Esophagus muscularis mucosa (tissue), 4 donors: ENCODE results near the gene MYCT1. TPM values are rescaled to one million over a fixed set of nuclear protein-coding genes. Genes with fewer than 3 reads are reported as not detected.

Experiments
- DNase-seq: peaks from one replicate; pipeline ENCODE4 v3.0.0-alpha.2; 2017; ENCODE audit errors: extremely low spot score
- H3K27ac ChIP-seq, 4 donors: fragments of 200-600 bp; sonication (generic); replicated peaks in 1 of 4; 1 replicate in 3 of 4; 2 replicates in 1 of 4; pipeline ENCODE4 v1.5.1; 2016 to 2019; ENCODE audit warnings: mild to moderate bottlenecking in 1 of 4
- H3K27me3 ChIP-seq, 4 donors: fragments of 200-600 bp; sonication (generic); one replicate each; pipeline versions ENCODE4 v1.5.1 to v1.6.0; 2016 to 2019
- H3K36me3 ChIP-seq, 4 donors: fragments of 200-600 bp; sonication (generic); one replicate each; pipeline ENCODE4 v1.5.1; 2016 to 2019
- H3K4me1 ChIP-seq, 4 donors: fragments of 200-600 bp; sonication (generic); one replicate each; pipeline ENCODE4 v1.5.1; 2016 to 2019
- H3K4me3 ChIP-seq, 4 donors: fragments of 200-600 bp; sonication (generic); 1 replicate in 2 of 4; 2 replicates in 2 of 4; pipeline ENCODE4 v1.5.1; 2016 to 2019; ENCODE audit warnings: mild to moderate bottlenecking in 4 of 4, moderate library complexity in 1 of 4
- H3K9me3 ChIP-seq, 4 donors: fragments of 200-600 bp; sonication (generic); 1 replicate in 3 of 4; 2 replicates in 1 of 4; pipeline ENCODE4 v1.5.1; 2016 to 2019
- EP300 ChIP-seq: sonication (generic); formaldehyde crosslinking; IDR thresholded peaks from one replicate; pipeline ENCODE4 v1.6.1; 2017; ENCODE audit warnings: antibody characterized with exemption
- POLR2A ChIP-seq: fragments of 450-650 bp; IDR thresholded peaks from one replicate; pipeline ENCODE4 v1.6.1; 2017; ENCODE audit warnings: antibody characterized with exemption, moderate library complexity, mild to moderate bottlenecking, low read depth
- POLR2AphosphoS5 ChIP-seq, 2 donors: sonication (generic); formaldehyde crosslinking; IDR thresholded peaks; one replicate each; pipeline ENCODE4 v1.6.1; 2017; ENCODE audit warnings: antibody characterized with exemption in 2 of 2
- WGBS: methylation state at CpG from one replicate; pipeline ENCODE4 v1.1.5; 2018; 5-methylcytosine and 5-hydroxymethylcytosine counted together
- intact Hi-C: fragments of 100-400 bp; cut with DNase I; formaldehyde crosslinking; loops from one replicate; pipeline ENCODE4 v1.15.1; 2023
- total RNA-seq, 4 donors: library from RNA; depleted of rRNA; stranded (reverse); fragments of >200 nt; gene quantifications; one replicate each; pipeline versions ENCODE4 v1.1.0 to v1.2.1, GENCODE V29; 2016
- TF ChIP-seq, protein P1 (sequence below), 3 experiments: fragments of 200-600 bp in 2 of 3; fragments of 450-650 bp in 1 of 3; sonication (generic) in 2 of 3; IDR thresholded peaks; one replicate each; pipeline ENCODE4 v1.5.1; 2017 to 2019; ENCODE audit warnings: antibody characterized with exemption in 3 of 3, mild to moderate bottlenecking in 2 of 3, moderate library complexity in 1 of 3

MYCT1 gene
- total RNA-seq, 4 donors from 2014 or later = 7.5 to 13.3 (median 10.6) TPM

DNA sequence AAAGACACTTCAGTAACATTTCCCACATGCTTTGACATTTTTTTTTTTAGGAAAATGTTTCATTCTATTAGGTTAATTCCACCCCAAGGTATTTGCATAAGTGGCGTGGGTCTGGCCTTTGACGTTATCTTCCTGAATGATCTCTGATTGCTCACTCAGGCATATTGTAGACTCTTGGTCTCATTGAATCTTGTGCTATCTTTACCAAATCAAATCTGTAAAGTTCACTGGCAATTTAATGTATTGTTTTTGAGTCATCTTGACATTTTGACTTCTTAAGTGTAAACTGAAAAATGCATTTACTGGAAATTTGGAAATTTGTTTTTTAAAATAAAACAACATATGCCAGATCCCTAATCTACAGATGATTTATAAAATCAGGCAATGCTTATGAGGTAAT is 36.9 kb downstream of the MYCT1 start:
- H3K36me3 ChIP-seq = no peaks in the 10 kb centered on the region
- H3K9me3 ChIP-seq = peaks cover 0 to 9% (median 2%) of the 10 kb centered on the region in 4 donors
- no peak overlapping the region for H3K4me3 ChIP-seq
- TF ChIP-seq POLR2AphosphoS5 (IDR thresholded peaks at IDR 0.05) (no peak), EP300 (no peak), POLR2A (no peak)
- TF ChIP-seq, protein P1, sequence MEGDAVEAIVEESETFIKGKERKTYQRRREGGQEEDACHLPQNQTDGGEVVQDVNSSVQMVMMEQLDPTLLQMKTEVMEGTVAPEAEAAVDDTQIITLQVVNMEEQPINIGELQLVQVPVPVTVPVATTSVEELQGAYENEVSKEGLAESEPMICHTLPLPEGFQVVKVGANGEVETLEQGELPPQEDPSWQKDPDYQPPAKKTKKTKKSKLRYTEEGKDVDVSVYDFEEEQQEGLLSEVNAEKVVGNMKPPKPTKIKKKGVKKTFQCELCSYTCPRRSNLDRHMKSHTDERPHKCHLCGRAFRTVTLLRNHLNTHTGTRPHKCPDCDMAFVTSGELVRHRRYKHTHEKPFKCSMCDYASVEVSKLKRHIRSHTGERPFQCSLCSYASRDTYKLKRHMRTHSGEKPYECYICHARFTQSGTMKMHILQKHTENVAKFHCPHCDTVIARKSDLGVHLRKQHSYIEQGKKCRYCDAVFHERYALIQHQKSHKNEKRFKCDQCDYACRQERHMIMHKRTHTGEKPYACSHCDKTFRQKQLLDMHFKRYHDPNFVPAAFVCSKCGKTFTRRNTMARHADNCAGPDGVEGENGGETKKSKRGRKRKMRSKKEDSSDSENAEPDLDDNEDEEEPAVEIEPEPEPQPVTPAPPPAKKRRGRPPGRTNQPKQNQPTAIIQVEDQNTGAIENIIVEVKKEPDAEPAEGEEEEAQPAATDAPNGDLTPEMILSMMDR (IDR thresholded peaks at IDR 0.05) = no peak
- H3K27ac ChIP-seq = no peak overlapping the region
- no peaks in the 10 kb centered on the region for H3K4me1 ChIP-seq
- no peaks in the 10 kb centered on the region for H3K27me3 ChIP-seq
- WGBS = 79% methylated on average over 2 of the region's 2 CpGs
- intact Hi-C loops = no loop called here
- DNase-seq = no peak

DNA sequence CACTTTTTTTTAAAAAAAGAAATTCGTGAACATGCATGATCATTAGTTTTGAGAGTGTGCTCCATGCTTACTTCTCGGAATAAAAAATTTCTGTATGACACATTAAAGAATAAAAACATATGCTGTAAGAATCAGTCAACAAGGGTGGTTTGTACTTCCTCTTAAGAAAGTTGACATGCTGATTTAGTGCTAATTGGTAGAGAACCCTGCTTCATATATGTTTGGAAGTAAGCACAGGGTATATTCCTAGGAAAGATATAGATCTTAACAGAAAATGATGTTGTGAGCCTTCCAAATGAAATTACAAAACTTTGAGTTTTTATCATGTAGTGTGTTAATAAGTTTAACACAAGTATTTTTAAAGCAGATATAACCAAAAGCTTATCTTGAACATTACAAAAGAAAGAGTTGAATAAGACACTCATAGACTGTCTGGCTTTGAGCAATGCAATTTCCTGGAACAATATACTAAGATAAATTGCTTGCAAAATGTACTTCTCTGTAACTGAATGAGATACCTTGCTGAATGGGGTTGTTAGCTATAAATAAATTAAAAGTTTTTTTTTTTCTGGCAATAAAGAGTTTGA is 39.1 kb downstream of the MYCT1 start:
- no peak overlapping the region for H3K27ac ChIP-seq
- H3K36me3 ChIP-seq = no peaks in the 10 kb centered on the region
- no peak for DNase-seq
- H3K27me3 ChIP-seq = no peaks in the 10 kb centered on the region
- H3K9me3 ChIP-seq = peaks cover 0 to 9% (median 2%) of the 10 kb centered on the region in 4 donors
- TF ChIP-seq, protein P1 (IDR thresholded peaks at IDR 0.05) = no peak
- TF ChIP-seq POLR2AphosphoS5 (IDR thresholded peaks at IDR 0.05) = no peak
- no peak for TF ChIP-seq POLR2A
- no peak for TF ChIP-seq EP300
- H3K4me1 ChIP-seq = no peaks in the 10 kb centered on the region
- WGBS = 58% methylated on average over 2 of the region's 2 CpGs
- intact Hi-C loops = no loop called here
- no peak overlapping the region for H3K4me3 ChIP-seq

DNA sequence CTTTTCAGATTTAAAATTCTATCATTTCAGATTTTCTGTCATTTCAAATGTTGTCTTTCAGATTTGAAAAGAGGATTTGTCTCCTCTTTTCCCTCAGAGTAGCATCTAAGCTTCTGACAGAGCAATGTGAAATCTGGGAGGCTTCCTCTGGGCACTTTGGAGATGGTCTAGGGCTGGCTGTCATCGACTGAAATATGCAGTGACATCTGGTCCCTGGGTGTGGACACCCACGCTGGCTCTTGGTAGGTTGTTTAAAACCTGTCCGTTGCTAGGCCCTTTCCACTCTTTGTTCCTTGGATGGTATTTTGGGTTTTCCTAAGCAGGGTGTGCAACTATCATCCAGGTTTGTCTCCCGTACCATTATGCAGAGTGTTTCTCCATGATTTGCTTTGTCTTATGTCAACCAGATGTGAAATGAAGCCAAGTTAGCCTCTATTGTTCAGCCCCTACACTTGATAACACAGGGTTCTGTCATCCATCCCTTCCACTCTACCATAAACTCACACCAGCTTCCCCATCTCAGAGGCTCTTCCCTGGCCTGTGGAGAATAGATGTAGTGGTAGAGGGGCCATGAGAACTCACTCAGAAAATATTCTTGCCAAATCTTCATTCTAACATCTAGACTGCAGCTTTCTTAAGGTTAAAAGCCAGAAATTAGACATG is 47.9 kb downstream of the MYCT1 start:
- WGBS = 78% methylated on average over 4 of the region's 4 CpGs
- H3K27me3 ChIP-seq = no peaks in the 10 kb centered on the region
- intact Hi-C loops = no loop called here

DNA sequence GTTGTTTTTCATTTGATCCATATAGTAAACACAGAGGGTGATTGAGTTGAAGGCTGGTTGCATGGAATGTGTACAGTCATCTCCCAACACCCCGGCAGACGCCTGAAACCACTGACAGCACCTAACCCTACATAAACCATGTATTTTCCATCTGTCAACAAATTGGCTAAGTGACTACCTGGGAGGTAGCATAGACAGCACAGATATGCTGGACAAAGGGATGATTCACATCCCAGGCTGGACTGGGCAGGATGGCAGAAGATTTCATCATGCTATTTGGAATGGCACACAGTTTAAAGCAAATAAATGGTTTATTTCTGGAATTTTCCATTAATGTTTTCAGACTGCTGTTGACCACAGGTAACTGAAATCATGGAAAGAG is 48.5 kb downstream of the MYCT1 start:
- intact Hi-C loops = no loop called here
- 63% methylated on average over 2 of the region's 2 CpGs for WGBS
- no peak overlapping the region for H3K27ac ChIP-seq
- no peak for TF ChIP-seq EP300
- TF ChIP-seq POLR2AphosphoS5 (IDR thresholded peaks at IDR 0.05) = no peak
- TF ChIP-seq, protein P1 (IDR thresholded peaks at IDR 0.05) = no peak
- TF ChIP-seq POLR2A = no peak
- no peak for DNase-seq
- no peaks in the 10 kb centered on the region for H3K9me3 ChIP-seq
- no peaks in the 10 kb centered on the region for H3K36me3 ChIP-seq
- no peak overlapping the region for H3K4me3 ChIP-seq
- H3K4me1 ChIP-seq = no peaks in the 10 kb centered on the region
- H3K27me3 ChIP-seq = no peaks in the 10 kb centered on the region

More for the DNA sequence above, 47.9 kb downstream of the MYCT1 start:
- Histone ChIP-seq H3K4me1 (no peaks in the 10 kb centered on the region), H3K4me3 (no peak overlapping the region), H3K9me3 (no peaks in the 10 kb centered on the region), H3K27ac (no peak overlapping the region), H3K36me3 (no peaks in the 10 kb centered on the region)
- TF ChIP-seq, protein P1 (IDR thresholded peaks at IDR 0.05) = no peak
- no peak for TF ChIP-seq POLR2A
- no peak for TF ChIP-seq EP300
- TF ChIP-seq POLR2AphosphoS5 (IDR thresholded peaks at IDR 0.05) = no peak
- DNase-seq = no peak
